Upper lobe of left lung (tissue), 6 donors: ENCODE measurements around the gene GKN1. TPM values are rescaled to one million over a fixed set of nuclear protein-coding genes. Genes with fewer than 3 reads are reported as not detected.

Experiments
- ATAC-seq, 2 donors: fragments of 200-7000 bp; cut with Tn5 transposase; one replicate each; pipeline ENCODE4 v1.9.1; 2022; ENCODE audit warnings: mild to moderate bottlenecking in 2 of 2, moderate library complexity in 2 of 2; ENCODE audit not compliant: low FRiP score in 2 of 2
- DNase-seq, 2 donors: peaks; one replicate each; pipeline ENCODE4 v3.0.0-alpha.2; 2019 to 2020
- H3K27ac ChIP-seq, 4 donors: fragments of 200-600 bp; sonication (generic); one replicate each; pipeline ENCODE4 v1.5.1; 2016 to 2019
- H3K27me3 ChIP-seq, 4 donors: fragments of 200-600 bp; sonication (generic); one replicate each; pipeline ENCODE4 v1.5.1; 2017 to 2019
- H3K36me3 ChIP-seq, 4 donors: fragments of 200-600 bp; sonication (generic); one replicate each; pipeline ENCODE4 v1.5.1; 2016 to 2019
- H3K4me1 ChIP-seq, 4 donors: fragments of 200-600 bp; sonication (generic); one replicate each; pipeline ENCODE4 v1.5.1; 2018 to 2019
- H3K4me3 ChIP-seq, 4 donors: fragments of 200-600 bp; sonication (generic); one replicate each; pipeline ENCODE4 v1.5.1; 2017 to 2019; ENCODE audit warnings: mild to moderate bottlenecking in 2 of 4, moderate library complexity in 1 of 4
- H3K9me3 ChIP-seq, 4 donors: fragments of 200-600 bp; sonication (generic); one replicate each; pipeline ENCODE4 v1.5.1; 2018 to 2019
- CTCF ChIP-seq, 6 experiments: fragments of 450-650 bp in 4 of 6; fragments of 200-600 bp in 2 of 6; sonication (generic) in 2 of 6; IDR thresholded peaks; one replicate each; pipeline ENCODE4 v1.5.1; 2016 to 2019; ENCODE audit warnings: antibody characterized with exemption in 6 of 6
- EP300 ChIP-seq, 4 donors: sonication (generic); formaldehyde crosslinking; IDR thresholded peaks; one replicate each; pipeline ENCODE4 v1.5.1; 2017; ENCODE audit warnings: antibody characterized with exemption in 4 of 4, control low read depth in 2 of 4
- POLR2A ChIP-seq, 4 donors: fragments of 450-650 bp; IDR thresholded peaks; one replicate each; pipeline ENCODE4 v1.5.1; 2016 to 2017; ENCODE audit warnings: antibody characterized with exemption in 4 of 4, mild to moderate bottlenecking in 2 of 4
- POLR2AphosphoS5 ChIP-seq, 2 donors: sonication (generic); formaldehyde crosslinking; IDR thresholded peaks; one replicate each; pipeline ENCODE4 v1.5.1; 2017; ENCODE audit warnings: antibody characterized with exemption in 2 of 2
- WGBS, 2 donors: methylation state at CpG; one replicate each; pipeline ENCODE4 v1.1.5; 2017 to 2018; 5-methylcytosine and 5-hydroxymethylcytosine counted together
- total RNA-seq, 6 donors: library from RNA; depleted of rRNA in 4 of 6; stranded (reverse); fragments of >200 nt in 4 of 6; gene quantifications; one replicate each; pipeline versions ENCODE4 v1.1.0 to v1.2.1, GENCODE V29; 2016 to 2021
- donor health status: DM: no; HTN: no; CAD: no; lungs with moderate emphysema.
- donor health status: DM: no; HTN: yes; CAD: no; lungs with severe emphysema.

GKN1 gene
- total RNA-seq, 6 donors from 2014 or later, result not detected

- WGBS, 2 donors, result 80 to 85% methylated on average over 3 of the region's 3 CpGs
- no peak for DNase-seq
- no peak overlapping the region for H3K4me3 ChIP-seq
- ATAC-seq, result no peak
- H3K27ac ChIP-seq, result no peak overlapping the region
- no peaks in the 10 kb centered on the region for H3K27me3 ChIP-seq
- TF ChIP-seq EP300 (IDR thresholded peaks at IDR 0.05) (no peak), CTCF (IDR thresholded peaks at IDR 0.05) (no peak), POLR2A (IDR thresholded peaks at IDR 0.05) (no peak), POLR2AphosphoS5 (IDR thresholded peaks at IDR 0.05) (no peak)
- H3K36me3 ChIP-seq, result no peaks in the 10 kb centered on the region
- no peaks in the 10 kb centered on the region for H3K4me1 ChIP-seq
- no peaks in the 10 kb centered on the region for H3K9me3 ChIP-seq
Observed at GRCh38 chr2:68992933-68993332, 18.5 kb downstream of the GKN1 start.

GRCh38 chr2:68993660-68994059 lies 19.2 kb downstream of the GKN1 start:
- ATAC-seq, result no peak
- DNase-seq, result no peak
- Histone ChIP-seq H3K36me3 (no peaks in the 10 kb centered on the region), H3K27ac (no peak overlapping the region), H3K9me3 (no peaks in the 10 kb centered on the region), H3K27me3 (no peaks in the 10 kb centered on the region), H3K4me3 (no peak overlapping the region), H3K4me1 (no peaks in the 10 kb centered on the region)
- no peak for TF ChIP-seq EP300 (IDR thresholded peaks at IDR 0.05)
- WGBS, 2 donors, result 69 to 81% methylated on average over 7 of the region's 7 CpGs

GRCh38 chr2:68994864-68995263 lies 20.4 kb downstream of the GKN1 start:
- WGBS, 2 donors, result 56 to 78% methylated on average over 4 of the region's 4 CpGs
- ATAC-seq (peak in 1 of 2 donors; percentile 84), DNase-seq (no peak)
- Histone ChIP-seq H3K27ac (no peak overlapping the region), H3K36me3 (no peaks in the 10 kb centered on the region), H3K9me3 (no peaks in the 10 kb centered on the region), H3K27me3 (no peaks in the 10 kb centered on the region), H3K4me1 (no peaks in the 10 kb centered on the region), H3K4me3 (no peak overlapping the region)
- no peak for TF ChIP-seq CTCF (IDR thresholded peaks at IDR 0.05)
- TF ChIP-seq POLR2AphosphoS5 (IDR thresholded peaks at IDR 0.05), result no peak
- TF ChIP-seq POLR2A (IDR thresholded peaks at IDR 0.05), result no peak
- no peak for TF ChIP-seq EP300 (IDR thresholded peaks at IDR 0.05)

GRCh38 chr2:68995916-68996315 lies 21.5 kb downstream of the GKN1 start:
- no peaks in the 10 kb centered on the region for H3K27me3 ChIP-seq
- TF ChIP-seq POLR2AphosphoS5 (IDR thresholded peaks at IDR 0.05) (no peak), EP300 (IDR thresholded peaks at IDR 0.05) (no peak), CTCF (IDR thresholded peaks at IDR 0.05) (no peak), POLR2A (IDR thresholded peaks at IDR 0.05) (no peak)
- ATAC-seq (no peak), DNase-seq (no peak)
- no peaks in the 10 kb centered on the region for H3K4me1 ChIP-seq
- H3K9me3 ChIP-seq, result no peaks in the 10 kb centered on the region
- H3K36me3 ChIP-seq, result no peaks in the 10 kb centered on the region
- H3K4me3 ChIP-seq, result no peak overlapping the region
- 33 to 34% methylated on average over 3 of the region's 3 CpGs for WGBS, 2 donors
- no peak overlapping the region for H3K27ac ChIP-seq

GRCh38 chr2:68997401-68997800 lies 23.0 kb downstream of the GKN1 start:
- TF ChIP-seq POLR2AphosphoS5 (IDR thresholded peaks at IDR 0.05) (no peak), EP300 (IDR thresholded peaks at IDR 0.05) (no peak), CTCF (IDR thresholded peaks at IDR 0.05) (no peak), POLR2A (IDR thresholded peaks at IDR 0.05) (no peak)
- ATAC-seq (no peak), DNase-seq (no peak)
- Histone ChIP-seq H3K4me3 (no peak overlapping the region), H3K27ac (no peak overlapping the region), H3K9me3 (peaks cover 0 to 5% (median 0%) of the 10 kb centered on the region in 4 donors), H3K36me3 (no peaks in the 10 kb centered on the region), H3K4me1 (no peaks in the 10 kb centered on the region), H3K27me3 (no peaks in the 10 kb centered on the region)
